ENCODE data around the gene ZNF177.

ZNF177 gene

DNA sequence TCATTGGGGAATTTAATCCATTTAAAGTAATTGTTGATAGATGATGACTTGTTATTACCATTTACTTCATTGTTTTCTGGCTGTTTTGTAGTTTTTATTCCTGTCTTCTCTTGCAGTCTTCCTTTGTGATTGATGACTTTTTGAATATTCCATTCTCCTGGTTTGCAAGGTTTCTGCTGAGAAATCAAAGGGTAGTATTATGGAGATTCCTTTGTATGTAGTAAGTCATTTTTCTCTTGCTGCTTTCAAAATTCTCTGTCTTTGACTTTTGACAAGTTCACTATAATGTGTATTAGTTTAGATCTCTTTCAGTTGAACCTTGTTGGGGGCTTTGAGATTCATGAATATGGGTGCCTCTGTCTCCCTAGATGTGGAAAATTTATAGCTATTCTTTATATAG lies 32.8 kb upstream of the ZNF177 start:
- TF ChIP-seq, protein P1, sequence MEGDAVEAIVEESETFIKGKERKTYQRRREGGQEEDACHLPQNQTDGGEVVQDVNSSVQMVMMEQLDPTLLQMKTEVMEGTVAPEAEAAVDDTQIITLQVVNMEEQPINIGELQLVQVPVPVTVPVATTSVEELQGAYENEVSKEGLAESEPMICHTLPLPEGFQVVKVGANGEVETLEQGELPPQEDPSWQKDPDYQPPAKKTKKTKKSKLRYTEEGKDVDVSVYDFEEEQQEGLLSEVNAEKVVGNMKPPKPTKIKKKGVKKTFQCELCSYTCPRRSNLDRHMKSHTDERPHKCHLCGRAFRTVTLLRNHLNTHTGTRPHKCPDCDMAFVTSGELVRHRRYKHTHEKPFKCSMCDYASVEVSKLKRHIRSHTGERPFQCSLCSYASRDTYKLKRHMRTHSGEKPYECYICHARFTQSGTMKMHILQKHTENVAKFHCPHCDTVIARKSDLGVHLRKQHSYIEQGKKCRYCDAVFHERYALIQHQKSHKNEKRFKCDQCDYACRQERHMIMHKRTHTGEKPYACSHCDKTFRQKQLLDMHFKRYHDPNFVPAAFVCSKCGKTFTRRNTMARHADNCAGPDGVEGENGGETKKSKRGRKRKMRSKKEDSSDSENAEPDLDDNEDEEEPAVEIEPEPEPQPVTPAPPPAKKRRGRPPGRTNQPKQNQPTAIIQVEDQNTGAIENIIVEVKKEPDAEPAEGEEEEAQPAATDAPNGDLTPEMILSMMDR (IDR thresholded peaks at IDR 0.05; ENCODE audit: low read depth, low read length), result no peak
- no peak overlapping the region for H3K4me3 ChIP-seq (ENCODE audit: low read depth, low read length)

DNA sequence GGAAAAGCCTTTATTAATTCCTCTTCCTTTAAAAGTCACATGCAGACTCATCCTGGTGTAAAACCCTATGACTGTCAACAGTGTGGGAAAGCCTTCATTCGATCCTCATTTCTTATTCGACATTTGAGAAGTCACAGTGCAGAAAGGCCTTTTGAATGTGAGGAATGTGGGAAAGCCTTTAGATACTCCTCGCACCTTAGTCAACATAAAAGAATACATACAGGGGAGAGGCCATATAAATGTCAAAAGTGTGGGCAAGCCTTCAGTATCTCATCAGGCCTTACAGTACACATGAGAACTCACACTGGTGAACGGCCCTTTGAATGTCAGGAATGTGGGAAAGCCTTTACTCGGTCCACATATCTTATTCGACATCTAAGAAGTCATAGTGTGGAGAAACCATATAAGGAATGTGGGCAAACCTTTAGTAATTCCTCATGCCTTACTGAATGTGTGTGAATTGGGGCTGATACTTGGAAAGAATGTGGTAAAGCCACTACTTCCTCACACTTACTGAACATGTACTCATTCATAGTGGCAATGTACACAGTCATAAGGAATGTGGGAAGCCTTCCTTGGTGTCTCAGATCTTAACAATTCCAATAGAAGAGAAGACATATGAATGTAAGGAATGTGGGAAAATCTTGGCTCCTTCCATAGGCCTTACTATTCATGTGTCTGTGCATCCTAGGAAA lies 20.1 kb upstream of the ZNF177 start:
- no peak overlapping the region for H3K4me3 ChIP-seq (ENCODE audit: low read depth, low read length)
- TF ChIP-seq, protein P1 (IDR thresholded peaks at IDR 0.05; ENCODE audit: low read depth, low read length), result no peak

DNA sequence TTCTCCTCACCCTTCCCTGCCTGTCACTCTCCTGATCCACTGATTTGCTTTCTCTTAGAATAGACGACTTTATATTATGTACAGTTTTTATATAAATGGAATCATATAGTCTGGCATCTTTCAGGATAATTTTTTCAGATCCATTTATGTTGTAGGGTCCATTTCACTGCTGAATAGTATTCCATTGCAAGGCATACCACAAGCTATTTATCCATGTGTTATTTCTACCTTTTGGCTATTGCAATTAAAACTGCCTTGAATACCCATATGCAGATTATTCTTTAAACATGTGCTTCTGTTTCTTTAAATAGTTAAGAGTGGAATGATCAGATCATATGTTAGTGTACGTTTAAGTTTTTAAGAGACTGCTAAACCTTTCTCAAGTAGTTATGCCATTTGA lies 17.8 kb upstream of the ZNF177 start:
- TF ChIP-seq, protein P1 (IDR thresholded peaks at IDR 0.05; ENCODE audit: low read depth, low read length), result no peak
- no peak overlapping the region for H3K4me3 ChIP-seq (ENCODE audit: low read depth, low read length)

DNA sequence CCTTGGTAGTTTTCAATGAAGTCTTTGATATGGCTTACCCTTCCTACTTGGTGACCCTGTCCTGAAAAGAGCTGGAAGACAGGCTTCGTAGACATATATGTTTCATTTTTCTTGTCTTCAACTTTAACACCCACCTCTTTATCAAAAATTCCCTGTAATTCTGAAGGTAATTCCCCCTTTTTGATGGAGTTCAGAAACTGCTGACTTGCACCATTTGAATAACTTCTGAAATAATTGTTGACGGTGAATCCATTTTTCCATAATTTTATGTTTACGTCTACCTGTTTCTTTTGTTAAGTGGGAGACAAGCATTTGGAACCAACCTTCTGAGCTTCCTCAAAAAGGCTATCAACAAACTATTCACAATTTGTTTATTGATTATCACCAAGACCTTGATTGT lies 14.6 kb upstream of the ZNF177 start:
- no peak overlapping the region for H3K4me3 ChIP-seq (ENCODE audit: low read depth, low read length)
- TF ChIP-seq, protein P1 (IDR thresholded peaks at IDR 0.05; ENCODE audit: low read depth, low read length), result no peak

DNA sequence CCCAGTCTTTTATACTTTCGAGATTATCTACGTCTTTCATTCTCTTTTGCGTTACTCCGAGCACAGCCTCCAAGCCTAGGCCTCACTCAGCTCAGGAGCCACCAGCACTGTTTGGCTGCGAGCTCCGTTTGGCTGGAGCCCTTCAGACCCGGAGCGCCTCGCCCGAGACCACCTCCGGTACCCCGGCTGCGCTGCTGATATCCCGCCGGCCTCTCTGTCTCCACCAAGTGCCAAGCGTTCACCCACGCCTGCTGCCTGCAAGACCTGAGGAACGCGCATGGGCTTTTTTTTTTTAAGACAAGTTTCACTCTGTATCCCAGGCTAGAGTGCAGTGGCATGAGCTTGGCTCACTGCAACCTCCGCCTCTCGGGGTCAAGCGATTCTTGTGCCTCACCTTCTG lies 14.1 kb upstream of the ZNF177 start:
- no peak overlapping the region for H3K4me3 ChIP-seq (ENCODE audit: low read depth, low read length)
- TF ChIP-seq, protein P1 (IDR thresholded peaks at IDR 0.05; ENCODE audit: low read depth, low read length), result no peak

DNA sequence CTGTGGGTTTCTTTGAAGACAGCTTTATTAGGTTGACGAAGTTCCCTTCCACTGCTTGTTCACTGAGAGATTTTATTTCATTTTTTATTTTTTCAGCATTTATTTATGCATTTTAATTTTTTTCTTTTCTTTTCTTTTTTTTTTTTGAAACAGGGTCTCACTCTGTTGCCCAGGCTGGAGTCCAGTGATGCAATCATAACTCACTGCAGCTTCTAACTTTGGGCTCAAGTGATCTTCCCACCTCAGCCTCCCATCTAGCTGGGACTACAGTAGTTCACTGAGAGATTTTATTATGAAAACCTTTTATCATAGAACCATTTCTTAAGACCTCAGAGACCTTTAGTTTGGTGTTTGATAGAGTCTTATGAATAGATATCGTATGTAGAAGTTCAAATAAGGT lies 10.3 kb upstream of the ZNF177 start:
- H3K4me3 ChIP-seq (ENCODE audit: low read depth, low read length), result no peak overlapping the region
- TF ChIP-seq, protein P1 (IDR thresholded peaks at IDR 0.05; ENCODE audit: low read depth, low read length), result no peak

DNA sequence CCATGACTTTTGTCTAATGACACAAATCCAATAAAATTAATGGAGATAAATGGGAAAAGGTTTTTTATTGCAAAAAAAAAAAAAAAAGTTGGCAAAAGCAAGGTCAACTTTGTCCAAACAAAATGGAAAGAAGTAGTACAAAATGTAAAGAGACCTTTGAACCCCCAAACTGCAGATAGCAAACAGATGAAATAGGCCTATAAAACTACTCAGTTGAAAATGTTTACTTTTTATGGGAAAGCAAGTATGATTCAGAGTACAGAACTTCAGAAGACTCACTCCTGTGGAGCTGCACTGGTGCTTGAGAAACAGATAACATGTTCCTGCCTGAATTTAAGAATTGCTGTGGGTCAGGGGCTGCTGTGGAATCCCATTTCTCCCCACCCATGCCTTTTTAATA lies 9.8 kb upstream of the ZNF177 start:
- TF ChIP-seq, protein P1 (IDR thresholded peaks at IDR 0.05; ENCODE audit: low read depth, low read length), result no peak
- H3K4me3 ChIP-seq (ENCODE audit: low read depth, low read length), result no peak overlapping the region
